Body of pancreas (tissue), 4 donors: ENCODE data around the gene PIK3C2B. TPM values are rescaled to one million over a fixed set of nuclear protein-coding genes. Genes with fewer than 3 reads are reported as not detected.
A peak's percentile ranks its signal among the peaks of the same experiment; 100 is the strongest.

Experiments
- ATAC-seq: fragments of 150-250 bp; one replicate; pipeline ENCODE4 v1.9.1; 2016
- DNase-seq, 4 donors: peaks; one replicate each; pipeline ENCODE4 v3.0.0-alpha.2; 2019
- H3K27ac ChIP-seq, 4 donors: fragments of 200-600 bp; sonication (generic); 1 replicate in 3 of 4; 2 replicates in 1 of 4; pipeline versions ENCODE4 v1.5.1 to v1.6.1; 2016 to 2019; ENCODE audit warnings: mild to moderate bottlenecking in 1 of 4, mixed read lengths in 1 of 4, moderate library complexity in 1 of 4
- H3K27me3 ChIP-seq, 2 donors: fragments of 200-600 bp; sonication (generic); one replicate each; pipeline ENCODE4 v1.6.0; 2016; ENCODE audit warnings: mild to moderate bottlenecking in 1 of 2
- H3K36me3 ChIP-seq, 2 donors: fragments of 200-600 bp; sonication (generic); replicated peaks in 1 of 2; 2 replicates each; pipeline ENCODE4 v1.5.1; 2016; ENCODE audit warnings: low read depth in 2 of 2; ENCODE audit not compliant: insufficient read depth in 1 of 2
- H3K4me1 ChIP-seq: fragments of 200-600 bp; sonication (generic); one replicate; pipeline ENCODE4 v1.6.0; 2016
- H3K4me3 ChIP-seq, 2 donors: fragments of 200-600 bp; sonication (generic); 1 replicate in 1 of 2; 2 replicates in 1 of 2; pipeline ENCODE4 v1.5.1; 2016 to 2019
- H3K9me3 ChIP-seq, 3 donors: fragments of 200-600 bp; sonication (generic); 1 replicate in 2 of 3; 2 replicates in 1 of 3; pipeline ENCODE4 v1.5.1; 2016
- POLR2A ChIP-seq, 3 donors: fragments of 450-650 bp; IDR thresholded peaks; one replicate each; pipeline ENCODE4 v1.6.1; 2016; ENCODE audit warnings: antibody characterized with exemption in 3 of 3, mild to moderate bottlenecking in 2 of 3
- WGBS, 2 donors: methylation state at CpG; one replicate each; pipeline ENCODE4 v1.1.5; 2017; 5-methylcytosine and 5-hydroxymethylcytosine counted together
- intact Hi-C: fragments of 100-400 bp; cut with DNase I; formaldehyde crosslinking; loops from one replicate; pipeline ENCODE4 v1.15.1; 2023
- total RNA-seq, 2 donors: library from RNA; depleted of rRNA; stranded (reverse); fragments of >200 nt; gene quantifications; one replicate each; pipeline ENCODE4 v1.1.0, GENCODE V29; 2016
- TF ChIP-seq, protein P1 (sequence below), 7 experiments: fragments of 450-650 bp in 4 of 7; fragments of 200-600 bp in 3 of 7; sonication (generic) in 3 of 7; IDR thresholded peaks; one replicate each; pipeline ENCODE4 v1.5.1; 2016 to 2019; ENCODE audit warnings: antibody characterized with exemption in 7 of 7

Gene PIK3C2B
- total RNA-seq, 2 donors from 2014 or later, result 11.4 to 18.1 TPM

DNA sequence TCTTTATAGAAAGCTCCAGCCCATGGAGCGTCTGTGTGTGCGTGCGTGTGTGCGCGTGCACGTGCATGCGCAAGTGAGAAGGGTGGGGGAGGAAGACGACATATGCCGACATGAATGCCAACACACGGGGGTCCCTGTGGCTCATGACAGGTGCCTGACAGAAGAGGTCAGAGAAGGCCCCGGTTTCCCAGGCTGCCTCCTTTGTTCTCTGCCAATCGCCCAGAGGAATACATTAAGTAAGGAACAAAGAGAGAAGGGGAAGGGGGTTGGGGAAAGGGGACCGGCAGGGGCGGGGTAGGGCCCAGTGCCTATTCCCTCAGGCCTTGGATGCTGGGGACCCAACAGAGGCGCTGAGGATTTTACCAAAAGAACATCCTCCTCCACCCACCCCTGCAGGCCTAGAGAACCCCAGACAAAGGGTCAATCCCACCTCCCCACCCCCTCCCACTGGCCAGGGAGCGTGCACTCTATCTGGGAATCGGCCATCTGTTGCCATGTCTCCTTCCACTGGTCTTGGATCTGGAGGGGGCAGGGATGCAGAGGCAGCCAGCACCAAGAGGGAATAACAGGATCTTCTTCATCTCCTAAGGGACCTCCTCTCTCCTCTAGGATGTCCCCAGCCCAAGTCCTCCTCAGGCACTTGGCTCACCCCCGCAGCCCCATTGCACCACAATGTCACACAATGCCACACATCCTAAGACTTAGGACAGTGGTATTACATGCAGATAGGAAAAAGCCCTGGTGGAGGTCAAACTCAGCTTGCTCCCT lies 39.4 kb downstream of the PIK3C2B start:
- no peak for TF ChIP-seq POLR2A (IDR thresholded peaks at IDR 0.05)
- TF ChIP-seq, protein P1, sequence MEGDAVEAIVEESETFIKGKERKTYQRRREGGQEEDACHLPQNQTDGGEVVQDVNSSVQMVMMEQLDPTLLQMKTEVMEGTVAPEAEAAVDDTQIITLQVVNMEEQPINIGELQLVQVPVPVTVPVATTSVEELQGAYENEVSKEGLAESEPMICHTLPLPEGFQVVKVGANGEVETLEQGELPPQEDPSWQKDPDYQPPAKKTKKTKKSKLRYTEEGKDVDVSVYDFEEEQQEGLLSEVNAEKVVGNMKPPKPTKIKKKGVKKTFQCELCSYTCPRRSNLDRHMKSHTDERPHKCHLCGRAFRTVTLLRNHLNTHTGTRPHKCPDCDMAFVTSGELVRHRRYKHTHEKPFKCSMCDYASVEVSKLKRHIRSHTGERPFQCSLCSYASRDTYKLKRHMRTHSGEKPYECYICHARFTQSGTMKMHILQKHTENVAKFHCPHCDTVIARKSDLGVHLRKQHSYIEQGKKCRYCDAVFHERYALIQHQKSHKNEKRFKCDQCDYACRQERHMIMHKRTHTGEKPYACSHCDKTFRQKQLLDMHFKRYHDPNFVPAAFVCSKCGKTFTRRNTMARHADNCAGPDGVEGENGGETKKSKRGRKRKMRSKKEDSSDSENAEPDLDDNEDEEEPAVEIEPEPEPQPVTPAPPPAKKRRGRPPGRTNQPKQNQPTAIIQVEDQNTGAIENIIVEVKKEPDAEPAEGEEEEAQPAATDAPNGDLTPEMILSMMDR (IDR thresholded peaks at IDR 0.05), result no peak
- WGBS, 2 donors, result 74 to 79% methylated on average over 17 to 18 of the region's 18 CpGs

DNA sequence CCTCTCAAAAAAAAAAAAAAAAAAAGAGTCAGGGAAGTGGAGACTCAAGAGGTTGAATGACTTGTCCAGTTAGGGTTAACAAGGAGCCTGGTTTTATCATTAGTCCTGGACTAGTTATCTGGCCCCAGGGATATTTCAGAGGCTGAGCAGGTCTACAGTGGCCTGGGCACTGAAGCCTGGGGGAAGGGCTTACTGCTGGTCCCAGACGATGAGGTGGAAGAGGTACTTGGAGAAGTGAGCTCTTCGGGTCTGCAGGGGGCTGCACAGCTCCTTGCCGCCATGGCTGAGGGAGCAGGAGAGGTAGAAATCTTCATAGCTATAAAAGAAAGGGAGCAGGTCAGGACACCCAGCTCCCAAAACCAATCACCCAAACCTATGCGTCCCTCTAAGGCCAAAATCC lies 40.1 kb downstream of the PIK3C2B start:
- 86 to 98% methylated on average over 4 of the region's 4 CpGs for WGBS, 2 donors

More for the DNA sequence above, 39.4 kb downstream of the PIK3C2B start:
- intact Hi-C loops, result no loop called here
- DNase-seq (peak in 1 of 4 donors; percentile 46), ATAC-seq (no peak)
- H3K27me3 ChIP-seq, result no peaks in the 10 kb centered on the region
- no peaks in the 10 kb centered on the region for H3K9me3 ChIP-seq
- no peak overlapping the region for H3K4me3 ChIP-seq
- H3K36me3 ChIP-seq, result no peaks in the 10 kb centered on the region
- no peak overlapping the region for H3K27ac ChIP-seq
- peaks cover 20% of the 10 kb centered on the region for H3K4me1 ChIP-seq

DNA sequence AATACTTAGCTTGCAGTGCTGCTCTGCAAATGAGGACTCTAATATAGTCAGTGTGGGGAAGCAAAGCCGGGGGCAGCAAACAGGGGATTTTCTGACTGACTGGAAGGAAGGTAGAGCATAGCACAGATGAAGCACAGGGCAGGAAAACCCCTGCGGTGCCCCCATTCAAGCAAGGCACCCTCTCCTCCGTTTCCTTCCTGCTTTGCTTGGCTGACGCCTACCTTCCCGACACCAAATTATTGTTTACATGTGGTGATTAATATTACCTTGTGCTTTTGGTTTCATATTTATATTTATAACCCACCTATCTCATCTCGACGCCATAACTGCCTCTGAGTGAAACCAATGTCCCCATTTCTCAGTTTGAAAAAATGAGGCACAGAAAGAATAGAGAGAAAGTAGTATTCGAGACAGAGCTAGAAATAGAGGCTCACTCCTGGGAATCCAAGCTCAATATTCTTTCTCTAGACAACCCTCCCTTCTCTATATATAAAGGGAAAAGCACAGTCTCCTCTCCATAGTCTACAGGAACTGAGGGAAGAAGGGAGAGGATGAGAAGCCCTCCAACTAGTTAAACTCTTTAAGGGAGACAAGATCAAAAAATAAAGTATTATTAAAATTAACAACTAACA lies 41.3 kb downstream of the PIK3C2B start:
- Histone ChIP-seq H3K4me3 (no peak overlapping the region), H3K27ac (peak overlapping the region in 1 of 4 donors; percentile 36), H3K27me3 (no peaks in the 10 kb centered on the region), H3K9me3 (no peaks in the 10 kb centered on the region), H3K36me3 (no peaks in the 10 kb centered on the region), H3K4me1 (peaks cover 20% of the 10 kb centered on the region)
- DNase-seq (no peak), ATAC-seq (no peak)
- intact Hi-C loops, result no loop called here
- 66 to 75% methylated on average over 8 of the region's 8 CpGs for WGBS, 2 donors
- TF ChIP-seq, protein P1 (IDR thresholded peaks at IDR 0.05), result no peak
- no peak for TF ChIP-seq POLR2A (IDR thresholded peaks at IDR 0.05)

More for the DNA sequence above, 40.1 kb downstream of the PIK3C2B start:
- Histone ChIP-seq H3K4me1 (peaks cover 20% of the 10 kb centered on the region), H3K4me3 (no peak overlapping the region), H3K36me3 (no peaks in the 10 kb centered on the region), H3K27ac (no peak overlapping the region), H3K27me3 (no peaks in the 10 kb centered on the region), H3K9me3 (no peaks in the 10 kb centered on the region)
- DNase-seq (no peak), ATAC-seq (no peak)
- TF ChIP-seq, protein P1 (IDR thresholded peaks at IDR 0.05), result no peak
- no peak for TF ChIP-seq POLR2A (IDR thresholded peaks at IDR 0.05)
- intact Hi-C loops, result no loop called here

DNA sequence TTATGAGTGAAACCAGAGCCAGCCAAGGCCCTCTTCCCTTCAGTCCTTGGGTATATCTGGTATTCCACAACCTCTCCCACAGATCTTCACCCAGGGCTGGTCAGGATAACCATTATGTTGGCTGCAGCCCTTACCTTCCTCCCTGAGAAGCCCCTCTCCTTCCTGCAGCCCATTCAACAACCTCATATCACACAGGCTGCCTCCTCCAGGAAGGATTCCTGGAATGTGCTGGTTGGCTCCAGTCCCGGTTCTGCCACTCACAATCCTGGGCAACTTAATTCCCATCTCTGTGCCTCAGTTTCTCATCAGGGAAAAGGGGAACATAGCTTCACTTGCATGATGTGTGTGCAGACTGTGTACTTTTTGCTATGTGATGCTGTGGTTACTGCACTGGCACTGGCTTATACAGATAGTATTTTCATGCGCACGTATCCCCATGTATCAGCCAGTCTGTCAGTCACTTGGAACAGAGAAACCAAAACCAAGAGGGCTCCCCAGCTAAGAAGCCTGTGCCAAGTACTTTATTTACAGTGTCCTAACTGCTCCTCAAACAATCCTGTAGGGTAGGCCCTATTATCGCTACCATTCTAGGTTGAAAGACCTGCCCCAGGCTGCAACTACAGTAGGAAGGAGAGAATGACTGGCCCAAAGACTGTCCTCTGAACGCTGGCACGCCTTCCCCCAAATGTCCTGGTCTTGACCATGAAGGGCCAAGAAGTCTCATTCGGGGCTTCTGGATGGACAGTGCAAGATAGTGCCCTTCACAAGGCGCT lies 43.1 kb downstream of the PIK3C2B start:
- H3K4me1 ChIP-seq, result peaks cover 20% of the 10 kb centered on the region
- H3K27ac ChIP-seq, result peak overlapping the region in 2 of 4 donors; percentile 20 to 35
- no peaks in the 10 kb centered on the region for H3K36me3 ChIP-seq
- no peak for ATAC-seq
- no peak for DNase-seq
- TF ChIP-seq, protein P1 (IDR thresholded peaks at IDR 0.05), result no peak
- no peak for TF ChIP-seq POLR2A (IDR thresholded peaks at IDR 0.05)
- 63 to 79% methylated on average over 8 of the region's 8 CpGs for WGBS, 2 donors
- H3K9me3 ChIP-seq, result no peaks in the 10 kb centered on the region
- H3K4me3 ChIP-seq, result no peak overlapping the region
- intact Hi-C loops, result no loop called here
- H3K27me3 ChIP-seq, result no peaks in the 10 kb centered on the region
